Activated CD8-positive, alpha-beta memory T cell treated with anti-CD3 and anti-CD28 coated beads for 4 hours (primary cell): Measurements from ENCODE around the gene SETD4.

ENCODE experiments used
- DNase-seq, 2 donors: peaks; one replicate each; pipeline ENCODE4 v3.0.0-alpha.2; 2020; ENCODE audit warnings: low read depth in 2 of 2

Gene SETD4

DNA sequence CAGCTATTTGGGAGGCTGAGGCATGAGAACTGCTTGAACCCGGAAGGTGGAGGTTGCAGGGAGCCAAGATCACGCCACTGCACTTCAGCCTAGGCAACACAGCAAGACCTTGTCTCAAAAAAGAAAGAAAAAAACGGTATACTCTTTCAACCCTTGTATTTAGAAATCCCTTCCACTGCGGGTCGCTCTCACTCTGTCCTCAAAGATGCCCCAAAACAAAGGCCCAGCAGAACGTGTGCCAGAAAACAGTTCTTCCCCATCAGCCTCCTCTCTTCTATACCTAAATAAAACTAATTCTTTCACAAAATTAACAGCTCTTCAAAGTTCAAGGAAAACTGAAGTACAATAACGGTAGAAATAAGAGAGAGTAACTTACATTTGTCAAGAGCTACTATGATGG lies 13.2 kb downstream of the SETD4 start:
- no peak for DNase-seq

DNA sequence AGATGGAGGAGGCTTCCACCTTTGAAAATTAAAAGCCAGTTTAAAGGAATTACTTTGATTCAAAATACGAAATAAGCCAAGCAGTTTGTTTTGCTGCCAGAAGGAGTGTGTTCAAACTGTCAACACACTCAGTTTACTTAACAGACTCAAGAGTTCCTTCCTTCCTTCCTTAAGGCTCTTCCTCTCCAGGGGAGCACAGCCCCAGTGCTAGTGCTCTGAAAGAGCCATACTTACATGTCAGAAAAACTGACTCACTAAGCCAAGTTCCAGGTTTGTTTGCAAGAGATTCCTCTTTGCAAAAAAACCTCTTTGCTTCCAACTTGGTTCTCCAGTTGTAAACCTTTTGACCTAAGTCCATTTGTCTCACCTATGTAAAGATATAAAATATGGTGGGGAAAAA lies 14.3 kb downstream of the SETD4 start:
- no peak for DNase-seq

DNA sequence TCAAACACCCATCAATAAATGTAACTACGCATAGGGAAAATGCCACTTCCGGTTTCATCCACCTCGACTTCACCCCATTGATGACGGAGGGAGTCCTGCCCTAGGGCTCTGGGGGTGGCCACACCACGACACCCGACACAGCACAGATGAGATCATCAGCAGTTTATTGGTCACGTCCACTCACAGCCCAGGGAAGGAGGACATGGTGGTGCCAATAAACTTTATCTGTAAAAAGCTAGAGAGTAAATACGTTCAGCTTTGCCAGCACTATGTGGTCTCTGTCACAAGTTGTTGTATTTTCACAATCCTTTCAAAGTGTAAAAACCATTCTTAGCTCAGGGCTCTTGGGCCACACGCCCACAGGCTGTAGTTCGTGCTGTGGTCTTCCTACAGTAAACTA lies 16.3 kb downstream of the SETD4 start:
- DNase-seq = no peak

DNA sequence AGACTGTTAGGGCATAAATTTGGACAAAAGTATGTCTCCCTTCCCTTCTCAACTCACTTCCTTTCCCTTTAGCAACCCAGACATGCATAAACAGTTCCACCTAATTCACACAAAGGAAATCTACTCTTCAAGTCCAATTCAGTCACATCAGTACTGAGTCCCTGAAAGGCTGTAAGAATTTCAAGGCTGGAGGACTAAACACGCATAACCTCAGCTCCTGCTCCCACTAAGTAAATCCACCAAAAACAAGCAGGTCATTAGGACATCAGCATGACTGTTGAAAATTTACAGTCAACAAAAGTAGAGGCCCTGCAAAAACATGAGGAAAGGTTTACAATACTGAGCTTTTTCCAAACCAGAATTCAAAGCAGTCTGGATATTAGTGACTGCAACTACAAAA lies 18.4 kb downstream of the SETD4 start:
- no peak for DNase-seq

DNA sequence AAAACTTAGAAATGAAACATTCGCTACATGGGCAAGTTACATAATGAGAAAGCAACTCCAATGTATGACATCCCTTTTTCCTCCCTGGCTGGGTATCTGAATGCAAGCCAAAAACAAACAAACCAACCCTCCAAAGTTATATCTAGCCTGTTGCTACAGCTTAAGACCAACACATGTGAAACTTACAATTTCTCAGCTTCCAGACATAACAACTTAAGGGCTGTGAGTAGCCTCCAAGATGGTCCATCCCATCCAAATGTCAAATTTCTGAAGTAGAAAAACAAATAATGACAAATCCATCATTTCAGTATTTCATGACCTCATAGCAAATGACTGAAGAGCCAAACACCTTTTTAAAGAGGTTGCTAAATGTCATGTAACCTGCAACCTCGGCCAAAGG lies 19.9 kb downstream of the SETD4 start:
- DNase-seq = no peak

DNA sequence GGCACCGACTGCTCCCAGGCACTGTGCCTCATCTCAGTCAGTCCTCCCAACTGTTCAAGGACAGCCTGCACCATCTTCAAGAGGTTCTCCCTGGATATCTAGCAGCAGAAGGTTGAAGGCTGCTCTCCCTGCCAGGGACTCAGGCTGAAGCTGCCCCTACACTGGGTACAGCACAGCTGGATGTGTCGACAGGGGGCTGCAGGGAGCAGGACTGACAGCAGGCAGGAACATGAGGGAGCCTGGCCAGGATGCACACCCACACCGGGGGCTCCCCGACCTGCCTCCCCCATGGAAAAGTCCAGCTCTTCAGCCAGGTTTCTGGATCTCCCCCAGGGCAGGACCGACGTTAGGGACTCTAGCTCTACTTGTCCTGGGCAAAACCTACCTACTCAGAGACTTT lies 20.5 kb downstream of the SETD4 start:
- no peak for DNase-seq

DNA sequence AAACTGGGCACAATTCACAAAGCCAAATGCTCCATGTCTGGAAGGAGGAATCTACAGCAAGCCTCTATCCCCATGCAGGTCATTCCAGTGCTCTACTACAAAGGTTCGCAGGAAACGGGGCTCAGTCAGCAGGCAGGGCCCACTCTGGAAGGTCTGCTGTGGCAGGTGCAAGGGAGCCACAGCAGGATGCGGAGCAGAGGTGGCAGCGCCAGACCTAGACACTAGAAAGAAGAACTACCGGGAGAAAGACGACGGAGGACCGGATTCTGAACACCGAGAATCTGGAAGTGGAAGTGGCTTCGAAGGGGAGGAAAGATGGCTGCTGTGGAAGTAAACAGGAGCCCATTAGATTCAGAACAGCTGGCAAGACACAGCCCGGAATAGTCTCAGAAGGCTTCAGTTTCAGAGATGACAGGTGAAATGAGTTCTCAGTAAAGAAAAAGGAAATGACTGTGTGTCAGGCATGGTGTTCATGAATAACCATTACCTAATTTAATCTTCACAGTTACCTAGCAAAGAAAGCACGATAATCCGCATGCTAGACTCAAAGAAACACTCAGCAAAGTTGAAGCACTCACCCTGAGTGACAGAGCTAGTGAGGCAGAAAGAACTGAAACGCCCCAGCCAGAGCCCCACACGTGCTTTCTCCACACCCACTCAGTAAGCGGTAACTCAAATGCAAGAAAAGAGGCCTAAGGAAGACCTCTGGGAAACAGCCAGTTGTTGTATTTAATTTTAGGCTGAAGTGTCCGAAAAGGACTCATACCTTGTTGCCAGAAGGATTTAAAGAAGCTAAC lies 21.4 kb downstream of the SETD4 start:
- no peak for DNase-seq

DNA sequence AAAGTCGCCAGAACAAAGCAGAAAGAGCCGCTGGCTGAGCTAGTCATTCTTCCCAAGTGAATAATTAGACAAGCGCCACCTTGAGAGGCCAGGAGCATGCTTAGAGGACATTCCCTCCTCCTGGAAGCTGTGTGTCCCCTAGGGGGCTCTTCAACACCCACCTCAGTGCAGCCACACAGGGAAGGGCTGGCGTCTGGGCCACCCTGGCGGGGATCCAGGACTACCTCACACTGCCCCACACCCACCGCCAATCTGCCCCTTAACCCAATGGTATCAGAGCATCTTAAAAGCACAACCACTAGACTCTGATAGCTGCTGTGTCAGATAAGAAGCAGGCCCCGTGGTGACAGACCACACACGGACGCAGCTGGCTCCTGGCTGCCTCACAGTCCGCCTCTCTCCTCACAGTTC lies 24.9 kb downstream of the SETD4 start:
- DNase-seq = no peak

DNA sequence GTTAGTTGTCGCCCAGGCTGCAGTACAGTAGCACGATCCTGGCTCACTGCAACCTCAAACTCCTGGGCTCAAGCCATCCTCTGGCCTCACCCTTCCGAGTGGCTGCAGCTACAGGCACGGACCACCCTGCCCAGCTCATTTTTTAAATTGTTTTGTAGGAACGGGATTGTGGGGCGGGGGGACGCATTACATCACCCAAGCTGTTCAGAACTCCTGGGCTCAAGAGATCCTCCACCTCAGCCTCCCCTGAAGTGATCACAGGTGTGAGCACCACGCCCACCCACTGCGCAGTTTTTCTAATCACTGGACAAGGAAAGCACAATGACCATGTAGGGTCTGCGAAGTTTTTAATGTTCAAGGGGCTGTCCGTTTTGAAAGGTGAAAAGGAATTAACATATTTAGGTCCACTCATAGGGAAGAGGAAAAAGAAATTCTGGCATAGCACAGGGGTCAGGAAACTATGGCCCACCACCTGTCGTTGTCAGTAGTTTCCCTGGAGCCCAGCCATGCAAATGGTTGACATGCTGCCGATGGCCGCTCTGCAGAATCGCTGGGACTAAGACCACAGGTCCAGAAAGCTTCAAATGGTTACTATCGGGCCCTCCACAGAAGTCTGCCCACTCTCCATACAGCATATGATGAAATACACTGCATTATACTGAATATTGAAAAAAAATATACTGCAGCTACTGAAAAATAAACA lies 26.0 kb downstream of the SETD4 start:
- no peak for DNase-seq

DNA sequence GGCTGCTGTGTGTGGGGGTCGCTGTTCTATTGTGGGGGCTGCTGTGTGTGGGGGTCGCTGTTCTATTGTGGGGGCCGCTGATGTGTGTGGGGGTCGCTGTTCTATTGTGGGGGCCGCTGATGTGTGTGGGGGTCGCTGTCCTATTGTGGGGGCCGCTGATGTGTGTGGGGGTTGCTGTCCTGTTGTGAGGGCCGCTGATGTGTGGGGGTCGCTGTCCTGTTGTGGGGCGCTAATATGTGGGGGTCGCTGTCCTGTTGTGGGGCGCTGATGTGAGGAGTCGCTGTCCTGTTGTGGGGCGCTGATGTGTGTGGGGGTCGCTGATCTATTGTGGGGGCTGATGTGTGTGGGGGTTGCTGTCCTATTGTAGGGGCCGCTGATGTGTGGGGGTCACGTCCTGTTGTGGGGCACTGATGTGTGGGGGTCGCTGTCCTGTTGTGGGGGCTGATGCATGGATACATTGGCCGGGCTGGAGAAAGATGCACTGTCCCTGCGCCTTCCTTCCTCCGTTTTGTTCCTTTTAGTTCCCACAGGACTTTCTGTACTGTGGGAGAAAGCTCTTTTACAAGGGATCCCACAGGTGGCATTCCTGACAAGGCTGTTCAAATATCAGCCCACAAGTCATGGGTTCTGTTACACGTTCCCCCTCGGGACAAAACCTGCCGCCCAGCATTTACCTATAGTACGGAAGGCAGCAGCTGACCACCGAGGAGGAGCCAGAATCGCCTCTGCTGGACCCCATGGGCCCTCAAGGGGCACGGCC lies 27.5 kb downstream of the SETD4 start:
- no peak for DNase-seq

DNA sequence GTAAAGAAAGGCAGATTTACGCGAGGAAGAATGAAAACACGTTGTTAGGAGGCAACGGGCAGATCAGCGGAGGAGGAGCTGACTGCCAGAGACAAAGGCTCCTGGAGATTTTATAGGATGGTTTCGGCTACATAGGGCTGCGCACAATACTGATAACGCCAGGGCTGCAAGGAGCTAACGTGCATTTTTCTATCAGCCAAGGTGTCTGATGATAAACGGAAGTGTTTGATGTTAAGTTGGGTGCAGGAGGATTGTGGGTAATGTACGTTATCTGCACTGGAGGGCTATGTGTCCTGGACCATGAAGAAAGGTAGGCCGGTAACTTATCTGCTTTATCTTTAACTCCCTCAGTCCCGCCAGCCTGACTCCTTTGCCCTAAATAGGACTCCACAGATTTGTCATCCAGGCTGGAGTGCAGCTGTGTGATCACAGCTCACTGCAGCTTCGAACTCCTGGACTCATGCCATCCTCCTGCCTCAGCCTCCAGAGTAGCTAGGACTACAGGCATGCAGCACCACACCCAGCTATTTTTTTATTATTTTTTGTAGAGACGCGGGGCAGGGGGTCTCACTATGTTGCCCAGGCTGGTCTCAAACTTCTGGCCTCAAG lies 29.6 kb downstream of the SETD4 start:
- DNase-seq = no peak

DNA sequence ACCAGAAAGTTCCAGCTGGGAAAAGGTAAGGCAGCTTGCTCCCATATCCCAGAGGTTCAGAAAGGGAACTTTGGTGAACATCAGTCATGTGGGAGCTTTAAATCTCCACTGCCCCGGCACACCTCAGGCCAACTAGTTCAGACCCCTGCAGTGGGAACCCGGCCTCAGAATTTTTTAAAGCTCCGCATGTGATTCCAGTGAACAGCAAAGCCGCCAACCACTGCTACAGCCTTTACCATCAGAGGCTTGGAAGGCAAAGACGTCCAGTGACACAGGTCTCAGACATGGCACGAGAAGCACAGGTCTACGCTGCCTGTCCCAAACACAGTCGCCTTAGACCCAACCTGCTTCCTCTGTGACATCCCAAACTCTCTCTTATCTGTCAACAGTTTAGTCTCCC lies 31.0 kb downstream of the SETD4 start:
- no peak for DNase-seq

DNA sequence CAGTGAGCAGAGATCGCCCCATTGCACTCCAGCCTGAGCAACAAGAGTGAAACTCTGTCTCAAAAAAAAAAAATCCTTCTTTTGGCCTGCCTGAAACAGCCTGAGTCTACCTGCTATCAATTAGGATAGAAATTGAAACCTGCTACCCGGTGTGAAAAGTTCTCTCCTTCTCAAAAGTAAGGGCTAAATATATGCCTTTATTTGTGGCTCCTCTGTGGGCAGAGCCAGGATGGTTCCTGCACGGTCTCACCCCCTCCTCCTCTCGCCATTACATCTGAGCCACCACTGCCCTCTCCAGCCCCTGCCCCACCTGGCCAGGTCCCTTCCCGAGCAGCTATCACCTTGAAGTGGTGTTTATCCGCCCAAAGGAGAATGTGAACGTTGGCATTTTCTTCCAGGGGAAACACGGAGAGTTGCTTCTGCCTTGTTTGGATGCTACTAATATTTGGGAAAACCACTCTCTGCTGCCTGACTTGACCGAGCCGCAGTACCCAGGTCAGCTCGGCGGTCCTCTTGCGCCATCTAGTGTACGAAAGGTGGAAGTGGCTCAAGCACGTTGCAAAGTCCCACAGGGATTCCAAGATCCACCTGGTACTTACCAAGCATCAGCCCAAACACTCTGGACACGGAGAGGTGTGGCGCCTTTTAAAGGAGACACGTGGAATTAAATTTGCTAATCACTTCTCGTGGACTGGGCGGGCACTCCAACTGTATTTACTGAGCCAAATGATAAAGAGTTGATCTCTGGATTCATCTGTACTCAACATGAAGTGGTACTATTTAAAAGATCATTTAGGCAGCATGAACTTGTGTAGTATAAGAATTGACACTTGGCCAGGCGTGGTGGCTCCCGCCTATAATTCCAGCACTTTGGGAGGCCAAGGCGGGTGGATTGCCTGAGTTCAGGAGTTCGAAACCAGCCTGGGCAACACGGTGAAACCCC lies 31.9 kb downstream of the SETD4 start:
- peak; percentile 42 to 48 for DNase-seq

DNA sequence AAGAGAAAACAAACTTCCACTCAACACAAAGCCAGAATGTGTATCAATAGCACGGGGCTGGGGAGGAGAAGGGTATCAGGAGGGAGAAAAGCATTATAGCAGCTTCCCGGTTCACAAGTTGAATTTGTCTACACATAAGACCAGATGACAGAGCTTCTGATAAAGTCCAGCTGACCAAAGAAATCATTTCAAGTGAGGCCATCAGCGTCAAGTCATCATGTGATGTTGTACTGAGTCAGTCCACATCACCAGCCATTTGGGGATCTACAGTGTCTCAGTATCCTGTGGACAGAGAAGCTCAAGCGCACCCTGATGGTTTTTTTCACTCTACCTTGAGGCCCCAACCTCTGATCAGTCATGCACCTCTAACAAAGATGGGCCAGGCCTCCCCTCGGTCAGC lies 33.0 kb downstream of the SETD4 start:
- no peak for DNase-seq

DNA sequence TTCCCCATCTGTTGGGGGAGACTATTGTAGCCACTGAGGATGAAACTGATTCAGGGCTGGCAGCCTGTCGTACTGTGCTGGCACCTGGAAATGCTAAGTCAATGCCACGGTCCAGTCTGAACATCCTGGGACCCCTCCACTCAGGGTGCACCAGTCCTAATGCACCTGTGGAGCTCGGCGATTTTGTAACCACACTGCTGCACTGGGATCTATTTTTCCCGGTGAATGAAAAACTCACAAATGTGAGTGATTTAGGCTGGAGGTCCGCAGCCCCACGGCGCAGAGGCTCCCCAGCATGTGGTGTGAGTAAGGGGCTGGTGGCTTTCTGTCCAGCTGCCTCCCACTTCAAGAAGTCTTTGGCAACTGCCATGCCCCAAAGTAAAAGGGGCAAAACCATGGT lies 35.5 kb downstream of the SETD4 start:
- no peak for DNase-seq

DNA sequence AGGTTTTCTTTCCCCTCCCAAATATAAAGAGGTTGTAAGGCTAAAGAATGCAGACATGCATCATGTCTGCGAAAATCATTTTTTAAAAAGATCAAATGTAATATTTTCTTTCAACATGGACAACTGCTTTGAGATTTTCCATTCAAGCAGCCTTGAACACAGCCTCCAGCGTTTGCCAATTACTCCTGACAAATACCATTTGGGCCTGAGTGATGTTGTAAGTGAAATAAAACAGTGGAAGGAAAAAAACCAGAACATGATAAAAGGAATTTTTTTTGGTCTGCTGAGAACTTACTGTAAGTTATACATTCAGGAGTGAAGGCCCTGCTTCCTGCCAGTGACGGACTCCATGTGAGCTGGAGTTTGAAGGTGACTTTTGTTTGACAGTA lies 37.2 kb downstream of the SETD4 start:
- no peak for DNase-seq

DNA sequence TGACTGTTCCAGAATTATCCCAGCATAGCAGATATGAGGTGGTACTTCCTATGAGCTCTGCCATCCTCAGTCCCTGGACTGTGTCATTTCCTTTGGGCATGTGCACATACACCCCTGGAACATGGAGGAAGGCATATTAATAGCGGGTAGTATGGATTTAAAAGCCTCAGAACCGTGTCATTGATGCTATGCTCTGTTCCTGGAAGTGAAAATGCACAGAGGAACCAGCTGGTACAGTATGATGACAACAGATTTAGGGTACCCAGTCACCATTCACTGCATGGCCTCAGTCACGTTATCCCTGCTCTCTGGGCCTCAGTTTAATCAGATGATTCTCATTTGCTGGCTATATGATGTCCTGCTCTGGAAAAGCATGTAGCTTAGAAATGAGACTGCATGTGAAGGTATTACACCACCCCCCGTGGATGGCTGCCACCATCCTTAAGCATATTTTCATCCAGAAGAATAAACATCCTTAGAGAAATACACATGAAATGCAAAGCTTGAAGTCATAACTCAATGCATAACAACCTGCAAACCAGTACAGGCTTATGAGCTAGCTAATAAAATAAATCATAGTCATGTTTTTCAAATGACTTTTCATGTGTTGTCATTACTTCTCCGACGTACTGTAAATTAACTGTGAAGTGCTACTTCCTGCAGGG lies 37.8 kb downstream of the SETD4 start:
- no peak for DNase-seq

DNA sequence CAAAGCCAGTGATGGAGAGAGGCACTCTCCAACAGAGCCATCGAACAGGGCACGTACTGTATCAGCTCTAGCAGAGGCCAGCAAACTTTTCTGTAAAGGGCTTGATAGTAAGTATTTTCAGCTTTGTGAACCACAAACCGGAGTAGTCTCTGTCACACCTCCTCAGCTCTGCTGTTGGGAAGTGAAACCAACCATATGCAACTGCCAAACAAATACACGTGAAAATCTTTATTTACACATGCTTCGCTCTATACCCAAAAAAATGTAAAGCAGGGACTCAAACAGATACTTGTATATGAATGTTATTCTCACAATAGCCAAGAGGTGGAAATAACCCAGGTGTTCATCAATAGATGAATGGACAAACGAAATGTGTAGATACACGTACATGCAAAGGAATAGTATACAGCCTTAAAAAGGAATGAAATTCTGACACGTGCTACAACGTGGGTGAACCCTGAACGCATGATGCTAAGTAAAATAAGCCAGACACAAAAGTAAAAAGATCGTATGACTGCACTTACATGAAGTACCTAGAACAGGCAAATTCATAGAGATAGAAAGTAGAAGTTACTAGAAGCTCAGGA lies 39.0 kb downstream of the SETD4 start:
- DNase-seq = no peak

DNA sequence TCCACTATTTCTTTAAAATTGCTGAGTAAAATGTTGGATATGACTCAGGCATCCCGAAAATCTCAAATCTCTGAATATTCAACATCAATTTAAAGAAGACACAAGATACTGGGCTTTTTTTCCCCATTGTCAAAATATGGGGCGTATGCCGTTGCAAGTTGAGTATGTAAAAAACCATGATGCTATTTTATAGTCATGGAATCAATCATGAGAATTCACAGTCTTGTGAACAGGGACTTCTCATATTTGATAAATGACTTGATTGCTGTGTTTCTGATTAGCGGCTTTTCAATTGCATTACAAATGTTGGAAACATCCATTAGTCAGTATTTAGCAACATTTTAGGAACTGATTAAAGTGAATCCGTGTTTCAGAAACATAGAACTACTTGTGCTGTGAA lies 45.3 kb downstream of the SETD4 start:
- no peak for DNase-seq

DNA sequence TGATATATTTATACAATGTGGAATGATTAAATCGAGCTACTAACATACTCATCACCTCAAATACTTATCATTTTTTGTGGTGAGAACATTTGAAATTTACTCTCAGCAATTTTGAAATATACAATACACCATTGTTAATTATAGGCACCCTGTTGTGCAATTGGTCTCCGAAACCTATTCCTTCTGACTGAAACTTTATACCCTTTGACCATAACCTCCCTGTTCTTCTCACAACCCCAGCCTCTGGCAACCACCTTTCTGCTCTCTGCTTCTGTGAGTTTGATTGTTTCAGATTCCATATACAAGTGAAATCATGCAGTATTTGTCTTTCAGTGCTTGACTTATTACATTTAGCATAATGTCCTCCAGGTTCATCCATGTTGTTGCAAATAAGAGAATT lies 49.5 kb downstream of the SETD4 start:
- DNase-seq = no peak
